HG03135 (cell line): ENCODE measurements around the gene POLR1D.
A peak's percentile ranks its signal among the peaks of the same experiment; 100 is the strongest.
"Not testable (repeated sequence)": the region's sequence is repeated elsewhere in the genome, so short reads cannot be mapped to it uniquely, and the experiment has no call there.

ENCODE experiments used
- ATAC-seq: cut with Tn5 transposase; IDR thresholded peaks from one replicate; pipeline ENCODE4 v1.9.1; 2021; ENCODE audit warnings: mild to moderate bottlenecking, moderate library complexity; ENCODE audit not compliant: unreplicated experiment

The POLR1D gene

GRCh38 chr13:27613628-27614027, 8.1 kb upstream of the POLR1D start:
- no peak for ATAC-seq

- ATAC-seq, result no peak
Observed at GRCh38 chr13:27617881-27618321, 3.8 kb upstream of the POLR1D start.

GRCh38 chr13:27619093-27619727, 2.5 kb upstream of the POLR1D start:
- ATAC-seq, result no peak

GRCh38 chr13:27619728-27620376, 1.8 kb upstream of the POLR1D start:
- ATAC-seq, result peak; percentile 23

- ATAC-seq, result peak; percentile 86
Observed at GRCh38 chr13:27620377-27621115, 1.1 kb upstream of the POLR1D start, which contains the start of gene LNX2. Gene LNX2, minus strand, starts transcription at chr13:27620529. Its CDS starts 38,826 bp downstream, at chr13:27581703.

- no peak for ATAC-seq
Observed at GRCh38 chr13:27621116-27621365, 651 bp upstream of the POLR1D start.

- peak; percentile 1 for ATAC-seq
Observed at GRCh38 chr13:27622102-27622820, 569 bp downstream of the POLR1D start.

- ATAC-seq, result no peak
Observed at GRCh38 chr13:27622881-27623280, 1.2 kb downstream of the POLR1D start.

- ATAC-seq, result no peak
Observed at GRCh38 chr13:27624071-27624470, 2.4 kb downstream of the POLR1D start.

- no peak for ATAC-seq
Observed at GRCh38 chr13:27625839-27626238, 4.1 kb downstream of the POLR1D start.

GRCh38 chr13:27627380-27627779, 5.7 kb downstream of the POLR1D start:
- ATAC-seq, result no peak

- no peak for ATAC-seq
Observed at GRCh38 chr13:27628081-27628480, 6.4 kb downstream of the POLR1D start.

- not testable (repeated sequence) for ATAC-seq
Observed at GRCh38 chr13:27628766-27629165, 7.1 kb downstream of the POLR1D start.

- no peak for ATAC-seq
Observed at GRCh38 chr13:27631156-27631555, 9.5 kb downstream of the POLR1D start.

- no peak for ATAC-seq
Observed at GRCh38 chr13:27631665-27632064, 10.0 kb downstream of the POLR1D start.

- no peak for ATAC-seq
Observed at GRCh38 chr13:27632214-27632613, 10.5 kb downstream of the POLR1D start.

GRCh38 chr13:27632648-27633047, 11.0 kb downstream of the POLR1D start:
- no peak for ATAC-seq

- no peak for ATAC-seq
Observed at GRCh38 chr13:27634231-27634630, 12.5 kb downstream of the POLR1D start.

- ATAC-seq, result no peak
Observed at GRCh38 chr13:27634791-27635190, 13.1 kb downstream of the POLR1D start.

GRCh38 chr13:27635266-27635665, 13.6 kb downstream of the POLR1D start:
- ATAC-seq, result no peak

- no peak for ATAC-seq
Observed at GRCh38 chr13:27636589-27637288, 15.0 kb downstream of the POLR1D start.
